Regular cardiac myocyte (primary cell): ENCODE data around the gene KTI12. TPM values are rescaled to one million over a fixed set of nuclear protein-coding genes. Genes with fewer than 3 reads are reported as not detected.

Source experiments
- total RNA-seq: library from RNA; depleted of rRNA; stranded (reverse); fragments of >200 nt; gene quantifications from 2 replicates; pipeline ENCODE4 v1.2.3, GENCODE V29; 2014

KTI12 gene, protein sequence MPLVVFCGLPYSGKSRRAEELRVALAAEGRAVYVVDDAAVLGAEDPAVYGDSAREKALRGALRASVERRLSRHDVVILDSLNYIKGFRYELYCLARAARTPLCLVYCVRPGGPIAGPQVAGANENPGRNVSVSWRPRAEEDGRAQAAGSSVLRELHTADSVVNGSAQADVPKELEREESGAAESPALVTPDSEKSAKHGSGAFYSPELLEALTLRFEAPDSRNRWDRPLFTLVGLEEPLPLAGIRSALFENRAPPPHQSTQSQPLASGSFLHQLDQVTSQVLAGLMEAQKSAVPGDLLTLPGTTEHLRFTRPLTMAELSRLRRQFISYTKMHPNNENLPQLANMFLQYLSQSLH
- total RNA-seq, result 11.6 and 19.2 TPM in 2 replicates

DNA sequence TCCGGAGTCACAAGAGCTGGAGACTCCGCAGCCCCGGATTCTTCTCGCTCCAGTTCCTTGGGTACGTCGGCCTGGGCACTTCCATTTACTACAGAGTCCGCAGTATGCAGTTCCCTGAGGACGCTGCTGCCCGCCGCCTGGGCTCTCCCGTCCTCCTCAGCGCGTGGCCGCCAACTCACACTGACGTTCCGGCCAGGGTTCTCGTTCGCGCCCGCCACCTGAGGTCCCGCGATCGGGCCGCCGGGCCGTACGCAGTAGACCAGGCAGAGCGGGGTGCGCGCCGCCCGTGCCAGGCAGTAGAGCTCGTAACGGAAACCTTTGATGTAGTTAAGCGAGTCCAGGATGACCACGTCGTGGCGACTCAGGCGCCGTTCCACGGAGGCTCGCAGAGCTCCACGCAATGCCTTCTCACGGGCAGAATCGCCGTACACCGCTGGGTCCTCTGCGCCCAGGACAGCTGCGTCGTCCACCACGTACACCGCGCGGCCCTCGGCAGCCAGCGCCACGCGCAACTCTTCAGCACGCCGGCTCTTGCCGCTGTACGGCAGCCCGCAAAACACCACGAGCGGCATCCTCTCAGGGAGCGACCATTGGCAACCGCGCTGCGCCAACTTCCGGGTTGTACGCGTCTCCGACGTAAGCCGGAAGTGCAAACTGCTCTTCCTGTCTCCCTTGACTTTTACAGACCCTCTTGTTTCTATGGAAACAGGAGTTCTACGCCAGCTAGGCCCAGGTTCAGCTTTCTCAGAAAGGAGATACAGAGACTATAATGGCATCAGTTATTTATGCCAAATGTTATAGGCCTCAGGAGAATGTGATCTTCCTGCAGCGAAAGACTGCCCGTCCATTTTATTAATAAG, at the start of gene KTI12:
TSS of gene KTI12 (minus strand) at position 621 of the 860 bp plus-strand sequence. CDS start at position 572, 49 bp downstream.

DNA sequence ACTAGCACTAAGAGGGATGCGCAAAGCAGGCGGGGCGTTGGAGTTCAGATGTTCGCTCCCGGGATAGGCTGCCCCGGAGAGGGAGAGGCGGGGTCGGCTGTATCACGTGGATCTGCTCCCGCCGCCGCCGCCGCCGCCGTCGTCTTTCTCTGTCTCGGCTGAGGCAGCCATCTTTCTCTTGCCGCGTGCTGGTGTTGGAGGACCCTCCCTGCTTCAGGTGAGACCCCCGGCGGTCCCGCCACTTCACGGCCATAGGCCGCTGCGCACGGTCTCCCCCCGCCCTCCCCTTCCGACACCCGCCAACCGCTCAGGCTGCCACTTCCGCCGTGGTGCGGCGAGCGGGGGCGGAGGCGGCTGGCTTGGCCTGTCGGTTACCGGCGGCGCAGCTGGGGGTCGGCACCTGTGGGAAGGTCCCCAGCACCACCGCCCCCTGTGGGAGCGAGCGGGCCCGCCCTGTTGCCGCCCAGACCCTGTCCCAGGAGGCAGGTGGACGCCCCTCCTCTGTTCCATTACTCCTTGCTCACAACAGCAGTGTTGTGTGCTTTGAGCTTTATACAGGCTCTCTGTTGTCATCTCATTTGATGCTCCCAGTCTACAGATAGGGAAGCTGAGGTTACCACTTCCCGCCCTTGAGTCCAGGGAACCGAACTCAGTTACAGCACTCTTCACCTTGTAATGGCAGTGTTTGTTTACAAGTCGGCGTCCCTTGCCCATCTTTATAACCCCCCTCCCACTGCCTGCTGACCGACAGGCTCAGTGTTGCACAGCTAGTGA, 22.7 kb upstream of the KTI12 start, which contains the start of gene BTF3L4:
TSS of gene BTF3L4 (plus strand) at position 133 of the 774 bp plus-strand sequence. CDS start 3,553 bp downstream, outside the sequence.

DNA sequence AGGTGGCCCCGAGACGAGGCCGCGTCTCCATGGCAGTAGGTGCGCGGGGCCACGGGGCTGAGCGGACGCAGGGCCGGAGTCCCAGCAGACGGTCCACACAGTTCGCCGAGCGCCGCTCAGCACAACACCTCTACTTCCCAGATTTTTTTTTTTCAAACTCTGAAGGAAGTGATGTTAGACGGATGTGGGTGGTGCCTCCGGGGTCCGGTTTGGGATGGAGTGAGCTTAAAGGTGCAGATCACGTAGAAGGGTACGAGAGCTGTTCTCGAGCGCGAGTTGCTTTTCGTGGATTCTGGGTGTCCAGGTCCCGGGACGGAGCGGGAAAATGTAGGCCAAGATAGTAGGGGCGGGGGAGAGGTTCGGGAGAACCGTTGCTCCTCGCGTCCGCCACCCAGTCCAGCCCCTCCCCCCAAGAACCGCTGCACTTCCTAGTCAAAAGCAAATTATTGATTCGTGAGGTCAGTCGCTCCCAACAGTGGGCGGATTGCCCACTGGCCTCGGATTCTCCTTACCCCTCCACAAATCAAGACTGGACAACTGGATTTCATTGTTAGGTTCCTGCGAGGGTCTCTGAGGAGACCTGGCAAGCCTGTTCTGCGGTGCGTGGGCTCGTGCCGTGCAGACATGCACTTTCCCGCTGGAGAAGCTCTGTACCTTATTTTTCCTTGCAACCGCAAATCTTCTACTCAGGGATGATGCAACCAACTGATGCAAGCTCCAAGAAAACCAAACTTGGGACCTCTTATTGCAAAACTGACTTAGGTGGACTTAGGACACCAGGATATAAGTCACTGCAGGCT, 21.7 kb upstream of the KTI12 start, which contains the start of gene TXNDC12:
TSS of gene TXNDC12 (minus strand) at position 126 of the 800 bp plus-strand sequence. CDS start at position 31, 95 bp downstream.

DNA sequence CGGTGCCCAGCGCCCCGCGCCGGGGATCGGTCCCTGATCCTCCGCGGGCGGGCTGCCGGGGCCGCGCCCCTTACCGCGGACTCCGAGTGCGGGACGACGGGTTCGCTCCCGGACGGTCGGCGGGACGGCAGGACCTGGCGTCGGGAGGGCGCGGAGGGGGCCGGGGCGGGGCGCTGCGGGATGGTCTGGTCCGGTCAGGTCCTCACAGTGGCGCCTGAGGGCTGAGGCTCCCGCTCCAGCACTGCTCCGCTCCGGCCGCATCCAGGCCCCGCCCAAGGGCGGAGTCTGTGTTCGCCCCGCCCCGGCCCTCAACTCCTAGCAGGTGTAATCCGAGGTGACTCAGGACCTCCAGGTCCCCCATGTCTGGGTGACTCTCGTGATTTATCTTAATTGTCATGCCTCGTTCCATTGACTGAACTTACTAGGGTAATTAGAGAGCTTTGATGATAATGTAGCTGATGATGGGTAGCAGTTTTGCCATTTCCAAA, 43.1 kb downstream of the KTI12 start, which contains the start of gene RAB3B:
TSS of gene RAB3B (minus strand) at position 223 of the 488 bp plus-strand sequence. CDS start 13,583 bp downstream, outside the sequence.

Other genes starting within 250 kb of the KTI12 start
- 76.4 and 121 TPM in 2 replicates for gene NRDC, start 155.1 kb downstream of the KTI12 start, total RNA-seq
- gene RAB3B, start 43.1 kb downstream of the KTI12 start, total RNA-seq, result 35.2 and 38.3 TPM in 2 replicates
- gene TXNDC12, start 21.4 kb upstream of the KTI12 start, total RNA-seq, result 38.2 and 39.2 TPM in 2 replicates
- 63.6 and 68.5 TPM in 2 replicates for gene BTF3L4, start 22.5 kb upstream of the KTI12 start, total RNA-seq
- gene ZFYVE9, start 108.3 kb upstream of the KTI12 start, total RNA-seq, result 30.3 and 44.3 TPM in 2 replicates